Neural progenitor cell (in vitro differentiated cells): ENCODE results near the gene NEAT1. TPM values are rescaled to one million over a fixed set of nuclear protein-coding genes. Genes with fewer than 3 reads are reported as not detected.

Experiments
- DNase-seq: peaks from one replicate; pipeline ENCODE4 v3.0.0-alpha.2; 2016; ENCODE audit warnings: low spot score
- H2AFZ ChIP-seq: fragments of 200-600 bp; sonication (generic); replicated peaks from 2 replicates; pipeline ENCODE4 v1.6.1; 2016; ENCODE audit warnings: antibody characterized with exemption
- H3F3A ChIP-seq: fragments of 200-600 bp; sonication (generic); 2 replicates; pipeline ENCODE4 v1.6.1; 2016; ENCODE audit warnings: antibody characterized with exemption, low read depth
- H3K27ac ChIP-seq: fragments of 200-600 bp; sonication (generic); 2 replicates; pipeline ENCODE4 v1.5.1; 2016; ENCODE audit warnings: mild to moderate bottlenecking
- H3K27me3 ChIP-seq: fragments of 200-600 bp; sonication (generic); 2 replicates; pipeline ENCODE4 v1.6.1; 2016; ENCODE audit warnings: mild to moderate bottlenecking, moderate library complexity
- H3K36me3 ChIP-seq: fragments of 200-600 bp; sonication (generic); 2 replicates; pipeline ENCODE4 v1.5.1; 2016
- H3K4me1 ChIP-seq: fragments of 200-600 bp; sonication (generic); 2 replicates; pipeline ENCODE4 v1.6.1; 2016; ENCODE audit warnings: mixed run types
- H3K4me2 ChIP-seq: fragments of 200-600 bp; sonication (generic); 2 replicates; pipeline ENCODE4 v1.6.1; 2016
- H3K4me3 ChIP-seq: fragments of 200-600 bp; sonication (generic); 2 replicates; pipeline ENCODE4 v1.5.1; 2016
- H3K79me2 ChIP-seq: fragments of 200-600 bp; sonication (generic); 2 replicates; pipeline ENCODE4 v1.6.1; 2016; ENCODE audit warnings: low read depth
- H3K9ac ChIP-seq: fragments of 200-600 bp; sonication (generic); 2 replicates; pipeline ENCODE4 v1.6.1; 2016
- H3K9me3 ChIP-seq: fragments of 200-600 bp; sonication (generic); 2 replicates; pipeline ENCODE4 v1.5.1; 2016; ENCODE audit warnings: low read depth
- H4K20me1 ChIP-seq: fragments of 200-600 bp; sonication (generic); 2 replicates; pipeline ENCODE4 v1.6.1; 2016; ENCODE audit warnings: low read depth
- H3K27ac Mint-ChIP-seq: 3 replicates; pipeline ENCODE4 v1.8.0; 2021; ENCODE audit warnings: mixed read lengths
- H3K27me3 Mint-ChIP-seq: 2 replicates; pipeline ENCODE4 v1.8.0; 2022; ENCODE audit warnings: low read depth, mild to moderate bottlenecking, inconsistent platforms, moderate library complexity, mixed read lengths; ENCODE audit not compliant: insufficient read depth
- H3K36me3 Mint-ChIP-seq: 3 replicates; pipeline ENCODE4 v1.8.0; 2021; ENCODE audit warnings: mixed read lengths
- H3K4me1 Mint-ChIP-seq: 3 replicates; pipeline ENCODE4 v1.8.0; 2021; ENCODE audit warnings: mixed read lengths
- H3K4me3 Mint-ChIP-seq: 3 replicates; pipeline ENCODE4 v1.8.0; 2021; ENCODE audit warnings: mild to moderate bottlenecking, moderate library complexity, mixed read lengths
- H3K9me3 Mint-ChIP-seq: 3 replicates; pipeline ENCODE4 v1.8.0; 2020; ENCODE audit warnings: mixed read lengths
- EZH2 ChIP-seq: fragments of 200-600 bp; sonication (generic); IDR thresholded peaks from 2 replicates; pipeline ENCODE4 v1.6.1; 2017; ENCODE audit warnings: antibody characterized with exemption, mild to moderate bottlenecking, moderate library complexity
- EZH2phosphoT487 ChIP-seq: fragments of 200-600 bp; sonication (generic); IDR thresholded peaks from 2 replicates; pipeline ENCODE4 v1.6.1; 2017; ENCODE audit warnings: antibody characterized with exemption
- total RNA-seq: library from RNA; depleted of rRNA; stranded (reverse); fragments of >200 nt; gene quantifications from 2 replicates; pipeline ENCODE4 v1.2.3, GENCODE V29; 2015; ENCODE audit warnings: low replicate concordance
- TF ChIP-seq, protein P1 (sequence below): fragments of 200-600 bp; sonication (generic); IDR thresholded peaks from 2 replicates; pipeline ENCODE4 v1.5.1; 2017; ENCODE audit warnings: antibody characterized with exemption, mild to moderate bottlenecking

Gene NEAT1
- total RNA-seq, result 2.8 and 4.0 TPM in 2 replicates

DNA sequence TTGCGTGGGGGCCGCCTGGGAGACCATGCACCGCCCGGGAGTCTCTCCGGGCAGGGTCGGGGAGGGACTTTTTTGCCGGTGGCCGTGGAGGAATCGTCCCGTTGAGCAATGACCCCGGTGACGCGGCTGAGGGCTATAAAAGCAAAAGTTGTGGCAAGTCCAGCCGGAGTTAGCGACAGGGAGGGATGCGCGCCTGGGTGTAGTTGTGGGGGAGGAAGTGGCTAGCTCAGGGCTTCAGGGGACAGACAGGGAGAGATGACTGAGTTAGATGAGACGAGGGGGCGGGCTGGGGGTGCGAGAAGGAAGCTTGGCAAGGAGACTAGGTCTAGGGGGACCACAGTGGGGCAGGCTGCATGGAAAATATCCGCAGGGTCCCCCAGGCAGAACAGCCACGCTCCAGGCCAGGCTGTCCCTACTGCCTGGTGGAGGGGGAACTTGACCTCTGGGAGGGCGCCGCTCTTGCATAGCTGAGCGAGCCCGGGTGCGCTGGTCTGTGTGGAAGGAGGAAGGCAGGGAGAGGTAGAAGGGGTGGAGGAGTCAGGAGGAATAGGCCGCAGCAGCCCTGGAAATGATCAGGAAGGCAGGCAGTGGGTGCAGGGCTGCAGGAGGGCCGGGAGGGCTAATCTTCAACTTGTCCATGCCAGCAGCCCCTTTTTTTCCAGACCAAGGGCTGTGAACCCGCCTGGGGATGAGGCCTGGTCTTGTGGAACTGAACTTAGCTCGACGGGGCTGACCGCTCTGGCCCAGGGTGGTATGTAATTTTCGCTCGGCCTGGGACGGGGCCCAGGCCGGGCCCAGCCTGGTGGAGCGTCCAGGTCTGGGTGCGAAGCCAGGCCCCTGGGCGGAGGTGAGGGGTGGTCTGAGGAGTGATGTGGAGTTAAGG lies at the start of gene NEAT1:
TSS of gene NEAT1 (plus strand) at position 166 of the 883 bp plus-strand sequence.
- Histone ChIP-seq H3K27me3 (no peaks in the 10 kb centered on the region), H2AFZ (peak within 1 kb of the TSS; percentile 67), H3K4me1 (peaks cover 47% of the 10 kb centered on the region), H3F3A (peaks cover 32% of the 10 kb centered on the region), H3K4me3 (peak within 1 kb of the TSS; percentile 61), H4K20me1 (peaks cover 4% of the 10 kb centered on the region), H3K27ac (peak within 1 kb of the TSS; percentile 61), H3K4me2 (peak within 1 kb of the TSS; percentile 93), H3K79me2 (peaks cover 78% of the 10 kb centered on the region), H3K9ac (peak within 1 kb of the TSS; percentile 52), H3K9me3 (no peaks in the 10 kb centered on the region), H3K36me3 (no peaks in the 10 kb centered on the region)
- DNase-seq, result peak; percentile 77
- TF ChIP-seq, protein P1, sequence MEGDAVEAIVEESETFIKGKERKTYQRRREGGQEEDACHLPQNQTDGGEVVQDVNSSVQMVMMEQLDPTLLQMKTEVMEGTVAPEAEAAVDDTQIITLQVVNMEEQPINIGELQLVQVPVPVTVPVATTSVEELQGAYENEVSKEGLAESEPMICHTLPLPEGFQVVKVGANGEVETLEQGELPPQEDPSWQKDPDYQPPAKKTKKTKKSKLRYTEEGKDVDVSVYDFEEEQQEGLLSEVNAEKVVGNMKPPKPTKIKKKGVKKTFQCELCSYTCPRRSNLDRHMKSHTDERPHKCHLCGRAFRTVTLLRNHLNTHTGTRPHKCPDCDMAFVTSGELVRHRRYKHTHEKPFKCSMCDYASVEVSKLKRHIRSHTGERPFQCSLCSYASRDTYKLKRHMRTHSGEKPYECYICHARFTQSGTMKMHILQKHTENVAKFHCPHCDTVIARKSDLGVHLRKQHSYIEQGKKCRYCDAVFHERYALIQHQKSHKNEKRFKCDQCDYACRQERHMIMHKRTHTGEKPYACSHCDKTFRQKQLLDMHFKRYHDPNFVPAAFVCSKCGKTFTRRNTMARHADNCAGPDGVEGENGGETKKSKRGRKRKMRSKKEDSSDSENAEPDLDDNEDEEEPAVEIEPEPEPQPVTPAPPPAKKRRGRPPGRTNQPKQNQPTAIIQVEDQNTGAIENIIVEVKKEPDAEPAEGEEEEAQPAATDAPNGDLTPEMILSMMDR, result no peak
- TF ChIP-seq EZH2phosphoT487, result no peak
- no peak for TF ChIP-seq EZH2
- no peaks in the 10 kb centered on the region for H3K9me3 Mint-ChIP-seq
- peak within 1 kb of the TSS; percentile 98 for H3K27ac Mint-ChIP-seq
- peaks cover 5% of the 10 kb centered on the region for H3K36me3 Mint-ChIP-seq
- H3K4me3 Mint-ChIP-seq, result peak within 1 kb of the TSS; percentile 75
- H3K27me3 Mint-ChIP-seq, result peaks cover 17% of the 10 kb centered on the region
- H3K4me1 Mint-ChIP-seq, result peaks cover 85% of the 10 kb centered on the region

DNA sequence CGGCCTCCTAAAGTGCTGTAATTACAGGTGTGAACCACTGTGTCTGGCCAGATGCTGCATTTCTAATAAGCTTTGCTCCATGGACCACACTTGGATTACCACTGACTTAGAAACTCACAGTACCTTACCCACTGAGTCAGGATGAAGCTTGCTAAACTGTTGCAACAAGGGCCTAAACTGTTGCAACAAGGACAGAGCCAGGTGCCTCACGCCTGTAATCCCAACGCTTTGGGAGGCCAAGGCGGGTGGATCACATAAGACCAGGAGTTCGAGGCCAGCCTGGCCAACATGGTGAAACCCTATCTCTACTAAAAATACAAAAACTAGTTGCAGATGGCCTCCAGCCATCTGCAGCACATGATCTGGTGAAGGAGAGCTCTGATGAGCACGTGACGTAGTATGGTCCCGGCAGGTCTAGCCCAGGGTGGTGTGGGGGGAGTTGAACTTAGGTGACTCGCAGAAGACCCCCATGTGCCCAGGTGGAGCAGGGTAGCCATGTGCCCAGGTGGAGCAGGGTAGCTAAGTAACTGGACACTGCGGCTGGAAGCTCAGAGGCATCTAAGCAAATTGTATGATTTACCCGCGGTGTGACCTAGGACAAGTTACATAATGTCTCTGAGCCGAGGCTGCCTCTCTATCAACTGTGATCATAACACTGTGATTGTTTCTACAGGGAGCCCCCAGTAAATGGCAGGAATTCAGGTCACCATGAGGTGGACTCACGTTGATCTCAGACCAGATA lies 48.6 kb upstream of the NEAT1 start:
- H3K36me3 Mint-ChIP-seq, result no peaks in the 10 kb centered on the region
- no peak overlapping the region for H3K4me2 ChIP-seq
- no peaks in the 10 kb centered on the region for H3K79me2 ChIP-seq
- H3K9me3 Mint-ChIP-seq, result no peaks in the 10 kb centered on the region
- H3K9me3 ChIP-seq, result no peaks in the 10 kb centered on the region
- H3K27me3 ChIP-seq, result no peaks in the 10 kb centered on the region
- no peak overlapping the region for H3K27ac Mint-ChIP-seq
- no peak for DNase-seq
- no peak overlapping the region for H3K4me3 Mint-ChIP-seq
- no peak overlapping the region for H3K27ac ChIP-seq
- no peak overlapping the region for H3K9ac ChIP-seq
- no peaks in the 10 kb centered on the region for H3F3A ChIP-seq
- H3K4me3 ChIP-seq, result no peak overlapping the region
- TF ChIP-seq, protein P1, result no peak
- TF ChIP-seq EZH2 (no peak), EZH2phosphoT487 (no peak)
- no peaks in the 10 kb centered on the region for H4K20me1 ChIP-seq
- no peaks in the 10 kb centered on the region for H3K4me1 ChIP-seq
- peaks cover 11% of the 10 kb centered on the region for H3K27me3 Mint-ChIP-seq
- peaks cover 6% of the 10 kb centered on the region for H3K4me1 Mint-ChIP-seq
- no peak overlapping the region for H2AFZ ChIP-seq
- no peaks in the 10 kb centered on the region for H3K36me3 ChIP-seq

DNA sequence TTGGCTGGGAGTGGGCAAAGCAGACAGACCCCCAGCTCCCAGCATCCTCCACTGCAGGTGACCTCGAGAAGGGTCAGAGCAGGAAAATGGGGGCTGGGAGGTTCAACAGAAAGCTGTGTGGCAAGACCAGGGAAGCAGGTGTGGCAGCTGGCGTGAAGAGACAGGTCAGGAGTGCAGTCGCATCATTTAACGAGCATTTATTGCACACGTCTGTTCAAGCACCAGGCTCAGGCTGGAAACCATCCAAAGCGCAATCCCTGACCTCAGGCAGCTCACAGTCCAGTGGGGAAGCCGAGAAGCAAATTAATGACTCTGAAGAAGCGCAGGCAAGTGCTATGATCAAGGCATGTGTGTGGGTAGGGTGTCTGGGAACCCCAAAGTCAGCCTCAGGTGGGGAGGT lies 47.6 kb upstream of the NEAT1 start:
- no peaks in the 10 kb centered on the region for H3K9me3 Mint-ChIP-seq
- H3K27ac ChIP-seq, result no peak overlapping the region
- H3K4me2 ChIP-seq, result no peak overlapping the region
- no peaks in the 10 kb centered on the region for H3K4me1 ChIP-seq
- no peak overlapping the region for H3K27ac Mint-ChIP-seq
- no peak overlapping the region for H3K4me3 Mint-ChIP-seq
- H3K27me3 ChIP-seq, result no peaks in the 10 kb centered on the region
- DNase-seq, result no peak
- H3K4me1 Mint-ChIP-seq, result peaks cover 4% of the 10 kb centered on the region
- H2AFZ ChIP-seq, result no peak overlapping the region
- H3F3A ChIP-seq, result no peaks in the 10 kb centered on the region
- peaks cover 11% of the 10 kb centered on the region for H3K27me3 Mint-ChIP-seq
- H3K36me3 ChIP-seq, result no peaks in the 10 kb centered on the region
- no peaks in the 10 kb centered on the region for H3K79me2 ChIP-seq
- no peak overlapping the region for H3K4me3 ChIP-seq
- H3K9me3 ChIP-seq, result no peaks in the 10 kb centered on the region
- no peaks in the 10 kb centered on the region for H4K20me1 ChIP-seq
- H3K9ac ChIP-seq, result no peak overlapping the region
- H3K36me3 Mint-ChIP-seq, result no peaks in the 10 kb centered on the region
- no peak for TF ChIP-seq EZH2
- no peak for TF ChIP-seq EZH2phosphoT487
- TF ChIP-seq, protein P1, result no peak
